ENCODE measurements around the gene DHRS9. TPM values are rescaled to one million over a fixed set of nuclear protein-coding genes. Genes with fewer than 3 reads are reported as not detected.
A peak's percentile ranks its signal among the peaks of the same experiment; 100 is the strongest.

The DHRS9 gene
- total and polyA plus RNA-seq, 9 of the 15 experiments (the other 6 are each of a cell fraction or from before 2014, with no cell fraction given) = 0.27 to 1.7 (median 0.69) TPM

DNA sequence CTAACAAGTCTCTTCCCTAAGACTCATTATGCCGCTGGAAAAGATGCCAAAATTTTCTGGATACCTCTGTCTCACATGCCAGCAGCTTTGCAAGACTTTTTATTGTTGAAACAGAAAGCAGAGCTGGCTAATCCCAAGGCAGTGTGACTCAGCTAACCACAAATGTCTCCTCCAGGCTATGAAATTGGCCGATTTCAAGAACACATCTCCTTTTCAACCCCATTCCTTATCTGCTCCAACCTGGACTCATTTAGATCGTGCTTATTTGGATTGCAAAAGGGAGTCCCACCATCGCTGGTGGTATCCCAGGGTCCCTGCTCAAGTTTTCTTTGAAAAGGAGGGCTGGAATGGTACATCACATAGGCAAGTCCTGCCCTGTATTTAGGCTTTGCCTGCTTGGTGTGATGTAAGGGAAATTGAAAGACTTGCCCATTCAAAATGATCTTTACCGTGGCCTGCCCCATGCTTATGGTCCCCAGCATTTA is 26.3 kb downstream of the DHRS9 start (continued):
- TF ChIP-seq NRF1 (conservative IDR thresholded peaks at IDR 0.05 in 1 of 2, IDR thresholded peaks at IDR 0.05 in 1 of 2) (0 out of 4 replicates have a peak, but pooled peaks of 1 of the 2 experiments have one; percentile 18), TCF3 (CRISPR knock-in tag; IDR thresholded peaks at IDR 0.05) (peak; percentile 86), ZNF766 (CRISPR knock-in tag; conservative IDR thresholded peaks at IDR 0.05) (peak; percentile 53; the same call in 1 of the 2 replicates), CREM (IDR thresholded peaks at IDR 0.05; ENCODE audit: low read depth) (peak; percentile 51), ATF7 (IDR thresholded peaks at IDR 0.05) (peak; percentile 62), NFATC3 (IDR thresholded peaks at IDR 0.05) (0 out of 2 replicates have a peak, but pooled peaks have one; percentile 14), ETS2 (tag; IDR thresholded peaks at IDR 0.05; ENCODE audit: borderline replicate concordance, poor library complexity, severe bottlenecking) (no peak), MBD2 (IDR thresholded peaks at IDR 0.05; ENCODE audit: borderline replicate concordance, low read depth) (peak; percentile 46; the same call in 1 of the 2 replicates), CSDE1 (IDR thresholded peaks at IDR 0.05) (no peak), ZNF318 (IDR thresholded peaks at IDR 0.05; ENCODE audit: borderline replicate concordance in 1 of 2, low read depth in 1 of 2) (0 out of 4 replicates have a peak, but pooled peaks of 1 of the 2 experiments have one; percentile 46), MTA1 (IDR thresholded peaks at IDR 0.05; ENCODE audit: borderline replicate concordance) (peak; percentile 48; the same call in 1 of the 2 replicates), CBFA2T3 (IDR thresholded peaks at IDR 0.05) (peak; percentile 89), POLR2AphosphoS5 (IDR thresholded peaks at IDR 0.05; ENCODE audit: control insufficient read depth, insufficient read depth, low read depth, low read length) (peak; percentile 58; the same call in 1 of the 2 replicates), SMARCE1 (IDR thresholded peaks at IDR 0.05) (peak; percentile 96), C11orf30 (IDR thresholded peaks at IDR 0.05; ENCODE audit: low read depth) (peak; percentile 64; the same call in 1 of the 2 replicates)
- TF ChIP-seq, protein P1, sequence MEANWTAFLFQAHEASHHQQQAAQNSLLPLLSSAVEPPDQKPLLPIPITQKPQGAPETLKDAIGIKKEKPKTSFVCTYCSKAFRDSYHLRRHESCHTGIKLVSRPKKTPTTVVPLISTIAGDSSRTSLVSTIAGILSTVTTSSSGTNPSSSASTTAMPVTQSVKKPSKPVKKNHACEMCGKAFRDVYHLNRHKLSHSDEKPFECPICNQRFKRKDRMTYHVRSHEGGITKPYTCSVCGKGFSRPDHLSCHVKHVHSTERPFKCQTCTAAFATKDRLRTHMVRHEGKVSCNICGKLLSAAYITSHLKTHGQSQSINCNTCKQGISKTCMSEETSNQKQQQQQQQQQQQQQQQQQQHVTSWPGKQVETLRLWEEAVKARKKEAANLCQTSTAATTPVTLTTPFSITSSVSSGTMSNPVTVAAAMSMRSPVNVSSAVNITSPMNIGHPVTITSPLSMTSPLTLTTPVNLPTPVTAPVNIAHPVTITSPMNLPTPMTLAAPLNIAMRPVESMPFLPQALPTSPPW (CRISPR knock-in tag; IDR thresholded peaks at IDR 0.05) = 0 out of 2 replicates have a peak, but pooled peaks have one; percentile 29
- TF ChIP-seq, protein P2, sequence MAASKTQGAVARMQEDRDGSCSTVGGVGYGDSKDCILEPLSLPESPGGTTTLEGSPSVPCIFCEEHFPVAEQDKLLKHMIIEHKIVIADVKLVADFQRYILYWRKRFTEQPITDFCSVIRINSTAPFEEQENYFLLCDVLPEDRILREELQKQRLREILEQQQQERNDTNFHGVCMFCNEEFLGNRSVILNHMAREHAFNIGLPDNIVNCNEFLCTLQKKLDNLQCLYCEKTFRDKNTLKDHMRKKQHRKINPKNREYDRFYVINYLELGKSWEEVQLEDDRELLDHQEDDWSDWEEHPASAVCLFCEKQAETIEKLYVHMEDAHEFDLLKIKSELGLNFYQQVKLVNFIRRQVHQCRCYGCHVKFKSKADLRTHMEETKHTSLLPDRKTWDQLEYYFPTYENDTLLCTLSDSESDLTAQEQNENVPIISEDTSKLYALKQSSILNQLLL (CRISPR knock-in tag; IDR thresholded peaks at IDR 0.05; ENCODE audit: borderline replicate concordance) = no peak
